Pulmonary artery endothelial cell (primary cell): ENCODE measurements around the gene GPD1L. TPM values are rescaled to one million over a fixed set of nuclear protein-coding genes. Genes with fewer than 3 reads are reported as not detected.

ENCODE experiments used
- DNase-seq: peaks from one replicate; pipeline ENCODE4 v3.0.0-alpha.2; 2011; ENCODE audit warnings: low read depth, low spot score
- total RNA-seq: library from RNA; depleted of rRNA; stranded (reverse); fragments of >200 nt; gene quantifications from 2 replicates; pipeline ENCODE4 v1.2.3, GENCODE V29; 2014

GPD1L gene
- total RNA-seq, 1 donor from 2014 or later = 19.1 TPM

GRCh38 chr3:32136703-32137102, 30.3 kb downstream of the GPD1L start:
- DNase-seq = no peak

- no peak for DNase-seq
Observed at GRCh38 chr3:32137870-32138269, 31.4 kb downstream of the GPD1L start.

- peak; percentile 43 for DNase-seq
Observed at GRCh38 chr3:32138545-32139104, 32.2 kb downstream of the GPD1L start.

GRCh38 chr3:32140943-32141342, 34.5 kb downstream of the GPD1L start:
- DNase-seq = peak; percentile 81

GRCh38 chr3:32143849-32144757, 37.7 kb downstream of the GPD1L start:
- DNase-seq = peak; percentile 71

GRCh38 chr3:32146746-32147211, 40.4 kb downstream of the GPD1L start:
- DNase-seq = no peak

GRCh38 chr3:32147509-32147908, 41.1 kb downstream of the GPD1L start:
- no peak for DNase-seq

- DNase-seq = no peak
Observed at GRCh38 chr3:32147933-32148332, 41.5 kb downstream of the GPD1L start.

GRCh38 chr3:32148351-32148750, 41.9 kb downstream of the GPD1L start:
- DNase-seq = no peak

- DNase-seq = no peak
Observed at GRCh38 chr3:32153414-32154204, 47.2 kb downstream of the GPD1L start.

GRCh38 chr3:32154205-32154579, 47.8 kb downstream of the GPD1L start:
- no peak for DNase-seq

GRCh38 chr3:32155117-32155516, 48.7 kb downstream of the GPD1L start:
- no peak for DNase-seq

GRCh38 chr3:32157600-32158264, 51.3 kb downstream of the GPD1L start:
- DNase-seq = no peak

- DNase-seq = no peak
Observed at GRCh38 chr3:32160706-32161214, 54.3 kb downstream of the GPD1L start.

GRCh38 chr3:32165442-32165841, 59.0 kb downstream of the GPD1L start:
- no peak for DNase-seq

- DNase-seq = no peak
Observed at GRCh38 chr3:32166654-32167053, 60.2 kb downstream of the GPD1L start.

GRCh38 chr3:32172420-32172819, 66.0 kb downstream of the GPD1L start:
- no peak for DNase-seq

GRCh38 chr3:32175607-32176197, 69.3 kb downstream of the GPD1L start:
- DNase-seq = peak; percentile 27

GRCh38 chr3:32176989-32177701, 70.7 kb downstream of the GPD1L start:
- DNase-seq = peak; percentile 20

- peak; percentile 72 for DNase-seq
Observed at GRCh38 chr3:32177702-32178198, 71.3 kb downstream of the GPD1L start.
